CD4-positive, alpha-beta T cell treated with Interleukin-6 for 4 hours (primary cell): ENCODE results near the gene KLHDC8A.

Experiments used
- DNase-seq: peaks from one replicate; pipeline ENCODE4 v3.0.0-alpha.2; 2020; ENCODE audit warnings: mixed read lengths

The KLHDC8A gene

DNA sequence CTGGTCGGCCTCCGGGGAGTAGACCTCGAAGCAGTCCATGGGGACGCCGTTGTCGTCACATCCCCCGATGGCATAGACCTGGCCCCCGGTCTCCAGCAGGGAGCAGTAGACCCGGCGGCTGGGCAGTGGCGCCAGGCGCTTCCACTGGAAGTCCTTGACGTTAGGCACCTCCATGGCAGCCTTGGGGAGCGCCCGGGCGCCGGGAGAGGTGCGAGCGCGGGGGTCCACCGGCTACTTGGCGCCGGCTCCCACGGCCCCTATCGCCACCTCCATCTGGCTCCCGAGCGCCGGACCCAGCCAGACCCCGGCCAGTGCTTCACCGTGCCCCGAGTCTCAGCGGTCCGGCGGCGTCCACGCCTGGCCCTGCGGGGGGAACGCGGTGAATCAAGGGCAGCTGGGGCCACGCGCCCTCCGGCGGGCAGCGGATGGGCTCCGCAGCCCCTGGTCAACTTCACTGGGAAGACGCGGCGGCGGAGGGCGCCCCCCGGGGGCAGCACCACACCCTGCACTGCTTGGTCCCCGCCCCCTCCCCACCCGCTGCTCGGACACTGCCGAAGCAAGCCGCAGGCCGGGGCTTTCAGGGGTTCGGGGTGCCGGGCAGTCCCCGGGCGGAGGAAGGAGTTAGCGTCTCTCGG lies 13.2 kb downstream of the KLHDC8A start:
- no peak for DNase-seq

GRCh38 chr1:205342986-205343385 lies 13.7 kb downstream of the KLHDC8A start:
- no peak for DNase-seq

DNA sequence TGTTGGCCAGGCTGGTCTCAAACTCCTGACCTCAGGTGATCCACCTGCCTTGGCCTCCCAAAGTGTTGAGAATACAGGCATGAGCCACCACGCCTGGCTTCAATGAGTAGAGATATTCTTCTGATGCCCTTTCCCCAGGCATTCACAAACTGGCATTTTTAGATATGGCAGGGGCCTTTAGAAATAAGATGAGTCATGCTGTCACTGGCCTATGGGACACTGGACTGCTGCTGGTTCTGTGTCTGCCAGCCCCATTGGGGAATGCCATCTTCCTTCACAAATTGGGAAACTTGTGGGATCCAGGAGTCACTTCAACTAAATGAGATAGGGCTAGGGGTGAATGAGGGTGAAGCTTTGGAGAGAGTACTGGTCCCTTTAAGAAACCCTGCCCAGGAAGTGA lies 16.0 kb downstream of the KLHDC8A start:
- no peak for DNase-seq

DNA sequence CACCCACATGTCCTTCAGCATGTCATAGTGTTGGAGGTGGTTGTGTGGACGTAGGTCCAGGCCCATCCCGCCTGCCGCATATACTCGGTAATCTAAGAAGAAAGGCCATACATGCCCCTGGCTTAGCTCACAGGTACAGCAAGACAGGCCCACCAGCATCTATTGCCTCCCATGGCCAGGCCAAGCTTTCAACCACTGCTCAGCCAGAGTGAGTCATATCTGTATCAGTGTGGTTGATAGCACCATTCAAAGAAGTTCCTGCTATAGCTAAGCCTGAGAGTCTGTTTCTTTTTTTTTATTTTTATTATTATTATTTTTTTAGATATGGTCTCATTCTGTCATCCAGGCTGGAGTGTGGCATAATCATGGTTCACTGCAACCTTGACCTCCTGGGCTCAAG lies 17.0 kb downstream of the KLHDC8A start:
- DNase-seq = no peak

- DNase-seq = no peak
Measured at GRCh38 chr1:205339197-205339702, 17.5 kb downstream of the KLHDC8A start.

DNA sequence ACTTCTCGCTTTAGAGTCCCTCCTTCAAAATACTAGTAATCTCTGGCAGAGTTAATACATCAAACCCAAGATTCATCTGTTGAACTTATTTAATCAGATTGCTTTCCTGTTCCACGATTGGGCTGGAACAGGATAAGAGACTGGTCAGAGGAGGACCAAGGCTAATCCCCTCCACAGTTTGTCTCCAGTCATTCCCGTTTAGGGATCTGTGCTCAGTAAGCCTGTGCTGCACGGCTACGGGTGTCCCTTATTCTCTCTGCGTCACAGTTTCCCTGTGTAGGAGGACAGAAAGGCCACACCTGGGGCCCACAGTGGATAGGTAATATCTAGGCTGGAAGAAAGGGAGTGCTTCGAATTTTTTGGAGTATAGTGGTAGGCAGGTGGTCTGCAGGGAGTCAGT lies 18.7 kb downstream of the KLHDC8A start:
- DNase-seq = no peak

- DNase-seq = no peak
Measured at GRCh38 chr1:205337481-205337880, 19.2 kb downstream of the KLHDC8A start.

DNA sequence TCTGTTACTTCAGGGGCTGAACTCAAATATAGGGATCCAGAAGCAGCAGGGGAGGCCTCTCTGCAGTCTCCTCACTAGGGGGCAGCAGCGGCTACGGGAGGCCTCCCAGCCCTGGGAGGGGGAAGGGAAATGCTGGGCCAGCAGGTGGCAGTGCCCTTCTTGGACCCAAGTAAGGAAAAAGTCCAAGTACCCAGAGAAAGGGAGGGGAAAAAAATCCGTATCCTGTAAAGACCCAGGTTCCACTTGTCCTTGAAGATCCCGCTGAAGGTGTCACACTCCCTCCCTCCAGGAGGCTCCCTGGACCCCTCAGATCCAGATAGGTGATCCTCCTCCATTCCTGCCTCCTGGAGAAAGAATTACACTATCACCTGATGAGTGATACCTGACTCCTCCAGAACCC lies 21.0 kb downstream of the KLHDC8A start:
- peak; percentile 89 for DNase-seq

GRCh38 chr1:205332015-205332791 lies 24.5 kb downstream of the KLHDC8A start:
- DNase-seq = no peak

- no peak for DNase-seq
Measured at GRCh38 chr1:205330150-205330549, 26.6 kb downstream of the KLHDC8A start.

DNA sequence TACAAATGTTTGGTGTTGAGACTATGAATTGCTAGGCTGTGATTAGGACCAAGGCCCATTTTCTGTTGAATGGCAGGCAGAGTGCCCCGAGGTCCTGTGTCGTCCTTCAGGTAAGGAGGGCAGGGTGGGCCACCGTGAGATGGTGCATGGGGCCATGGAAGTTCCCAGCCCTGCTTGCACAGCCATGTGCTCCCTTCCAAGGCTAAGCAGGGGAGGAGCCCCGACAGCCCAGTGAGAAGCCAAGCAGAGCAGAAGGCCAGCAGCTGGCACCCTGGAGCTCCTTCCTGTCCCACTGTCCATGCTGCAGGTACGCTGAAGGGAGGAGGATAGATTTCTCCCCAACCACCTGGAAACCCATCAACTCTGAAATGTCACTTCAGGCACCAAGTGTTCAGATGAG lies 27.0 kb downstream of the KLHDC8A start:
- no peak for DNase-seq

- no peak for DNase-seq
Measured at GRCh38 chr1:205328476-205328875, 28.2 kb downstream of the KLHDC8A start.

DNA sequence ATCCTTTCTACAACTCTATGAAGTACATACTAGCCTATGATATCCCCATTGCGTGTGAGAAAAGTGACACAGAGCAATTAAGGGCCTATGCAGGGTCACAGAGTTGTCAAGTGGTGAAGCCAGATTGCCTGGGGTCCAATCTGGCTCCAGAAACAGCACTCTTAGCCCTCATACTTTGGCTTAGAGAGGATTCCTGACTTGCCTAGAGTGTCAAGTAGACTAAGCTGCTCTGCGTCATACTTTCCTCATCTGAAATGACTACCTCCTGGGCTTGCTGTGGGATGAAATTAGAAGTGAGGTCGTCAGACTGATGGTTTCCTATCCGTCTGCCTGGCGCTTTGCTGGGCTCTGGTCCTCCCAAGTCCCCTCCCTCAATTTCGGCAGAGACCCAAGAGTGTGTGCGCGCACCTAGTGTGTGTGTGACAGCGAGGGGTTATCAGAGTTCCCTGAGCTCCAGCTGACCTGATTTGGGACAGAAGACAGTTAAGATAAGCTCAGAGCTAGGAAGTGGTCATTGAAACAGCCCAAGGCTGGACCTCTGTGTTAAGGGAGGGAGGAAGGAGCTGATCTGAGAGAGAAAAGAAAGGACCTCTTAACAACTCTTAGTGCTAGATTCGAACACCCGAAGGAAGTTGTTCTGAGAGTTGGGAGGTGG lies 29.8 kb downstream of the KLHDC8A start:
- DNase-seq = no peak

GRCh38 chr1:205325334-205325884 lies 31.3 kb downstream of the KLHDC8A start:
- DNase-seq = peak; percentile 70

GRCh38 chr1:205324781-205325180 lies 31.9 kb downstream of the KLHDC8A start:
- no peak for DNase-seq

DNA sequence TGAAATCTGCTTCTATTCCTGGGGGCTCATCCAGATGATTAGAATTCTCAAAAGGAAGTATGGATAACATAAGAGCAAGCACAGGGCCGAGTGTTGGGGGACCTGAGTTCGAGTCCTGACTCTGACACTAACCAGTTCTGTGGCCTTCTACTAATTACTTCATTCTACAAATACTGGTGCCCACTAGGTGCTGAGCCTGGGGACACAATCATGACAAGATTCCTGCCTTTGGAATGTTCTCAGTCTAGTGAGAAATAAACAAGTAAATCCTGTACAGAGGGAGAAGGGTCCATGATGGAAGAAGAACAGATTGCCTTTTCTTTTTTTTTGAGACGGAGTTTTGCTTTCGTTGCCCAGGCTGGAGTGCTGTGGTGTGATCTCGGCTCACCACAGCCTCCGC lies 32.9 kb downstream of the KLHDC8A start:
- no peak for DNase-seq

- no peak for DNase-seq
Measured at GRCh38 chr1:205321959-205322283, 34.8 kb downstream of the KLHDC8A start.

GRCh38 chr1:205321162-205321958 lies 35.4 kb downstream of the KLHDC8A start, which contains the start of gene NUAK2:
Gene NUAK2 (minus strand): TSS chr1:205321745. CDS start chr1:205321628, 117 bp downstream.
- DNase-seq = peak; percentile 93

DNA sequence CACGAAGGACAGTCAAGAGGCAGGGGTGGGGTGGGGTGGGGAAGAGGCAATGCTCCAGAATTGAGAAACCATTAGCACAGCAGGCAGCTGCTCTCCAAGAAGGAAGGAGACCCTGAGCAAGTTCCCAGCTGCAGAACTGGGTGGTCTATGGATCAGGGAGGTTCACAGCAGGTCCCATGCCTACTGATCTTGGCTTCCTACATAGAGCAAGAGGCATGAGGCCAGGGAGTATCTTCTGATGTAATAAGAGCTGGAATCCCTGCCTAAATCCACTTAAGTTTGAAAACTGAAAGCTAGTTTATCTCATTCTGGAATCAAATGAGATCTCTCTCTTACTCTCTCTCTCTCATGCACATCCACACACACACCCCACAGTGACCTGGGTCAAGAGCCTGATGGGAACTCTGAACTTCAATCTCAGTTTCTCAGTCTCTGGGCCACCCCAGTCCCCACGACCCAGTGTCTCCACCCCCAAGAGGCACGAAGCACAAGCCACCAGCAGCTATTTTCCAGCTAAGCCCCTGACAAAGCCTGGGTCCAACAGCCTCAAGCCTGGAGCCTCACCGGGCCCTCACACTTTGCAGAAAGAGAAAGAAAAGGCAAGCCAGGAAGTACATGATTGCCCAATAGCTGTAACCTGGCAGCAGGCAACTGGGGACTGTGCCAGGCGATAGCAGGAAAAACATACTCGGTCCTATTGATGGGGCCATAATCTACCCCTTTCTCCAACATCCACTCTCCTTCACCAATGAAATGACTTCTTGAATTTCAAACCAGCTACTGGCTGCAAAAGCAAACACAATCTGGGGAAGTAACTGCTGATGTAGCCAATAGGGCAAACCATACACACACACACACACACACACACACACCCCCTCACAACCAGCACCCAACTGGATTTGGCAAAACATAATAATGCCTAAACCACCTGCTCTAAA lies 37.4 kb downstream of the KLHDC8A start:
- DNase-seq = peak; percentile 58

DNA sequence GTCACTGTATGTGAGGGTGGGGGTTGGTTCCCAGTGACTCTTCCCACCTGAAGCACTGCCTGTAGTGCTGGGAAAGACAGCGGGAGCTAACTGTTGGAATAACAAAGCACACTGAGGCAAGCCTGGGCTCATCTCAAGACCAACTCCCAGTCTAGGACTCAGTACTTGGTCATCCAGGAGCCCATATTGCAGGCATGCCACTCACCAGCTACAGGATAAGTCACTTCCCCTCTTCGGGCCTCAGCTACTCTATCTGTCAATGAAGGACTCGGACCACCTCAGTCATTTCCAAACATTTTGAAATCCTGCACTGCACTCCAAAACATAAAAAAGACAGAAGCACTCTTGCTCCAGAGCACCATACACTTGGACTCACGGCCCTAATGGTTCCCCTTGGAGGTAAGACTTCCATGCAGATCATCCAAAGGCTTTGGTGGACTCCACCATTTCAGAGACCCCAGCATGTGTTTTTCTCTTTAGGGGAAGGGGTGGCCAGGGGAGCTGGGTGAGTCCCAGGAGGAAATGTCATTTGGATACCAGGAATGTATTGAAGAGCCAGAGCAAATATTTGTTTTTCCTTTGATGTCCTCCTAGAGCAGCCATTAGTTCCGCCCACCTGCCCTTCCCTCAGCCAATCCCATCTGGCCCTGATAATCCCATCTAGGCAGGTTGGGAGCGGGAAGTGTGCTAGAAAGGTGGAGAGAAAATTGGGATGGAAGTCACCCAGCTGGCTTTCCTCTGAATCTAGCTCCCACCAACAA lies 38.3 kb downstream of the KLHDC8A start:
- DNase-seq = no peak
